Breast epithelium (tissue), 4 donors: ENCODE results near the gene CCBE1. TPM values are rescaled to one million over a fixed set of nuclear protein-coding genes. Genes with fewer than 3 reads are reported as not detected.
A peak's percentile ranks its signal among the peaks of the same experiment; 100 is the strongest.

Experiments
- DNase-seq, 2 donors: peaks; one replicate each; pipeline ENCODE4 v3.0.0-alpha.2; 2019; ENCODE audit warnings: low spot score in 2 of 2
- H3K27ac ChIP-seq, 2 donors: fragments of 200-600 bp; sonication (generic) in 1 of 2; one replicate each; pipeline ENCODE4 v1.5.1; 2016 to 2019; ENCODE audit warnings: mild to moderate bottlenecking in 1 of 2
- H3K27me3 ChIP-seq, 2 donors: fragments of 200-600 bp; sonication (generic) in 1 of 2; one replicate each; pipeline versions ENCODE4 v1.5.1 to v1.6.0; 2017 to 2019; ENCODE audit warnings: control low read depth in 1 of 2, mild to moderate bottlenecking in 1 of 2
- H3K36me3 ChIP-seq: fragments of 200-600 bp; one replicate; pipeline ENCODE4 v1.5.1; 2019
- H3K4me1 ChIP-seq, 2 donors: fragments of 200-600 bp; sonication (generic); one replicate each; pipeline ENCODE4 v1.5.1; 2016 to 2019; ENCODE audit warnings: control low read depth in 1 of 2
- H3K4me3 ChIP-seq, 3 donors: fragments of 200-600 bp; sonication (generic); 1 replicate in 2 of 3; 2 replicates in 1 of 3; pipeline ENCODE4 v1.5.1; 2016 to 2019; ENCODE audit warnings: mild to moderate bottlenecking in 3 of 3, moderate library complexity in 2 of 3
- H3K9me3 ChIP-seq, 2 donors: fragments of 200-600 bp; sonication (generic) in 1 of 2; one replicate each; pipeline ENCODE4 v1.5.1; 2016 to 2019; ENCODE audit warnings: control low read depth in 1 of 2
- CTCF ChIP-seq, 3 donors: fragments of 450-650 bp; IDR thresholded peaks; one replicate each; pipeline ENCODE4 v1.5.1; 2016 to 2017; ENCODE audit warnings: antibody characterized with exemption in 3 of 3, mild to moderate bottlenecking in 3 of 3, moderate library complexity in 3 of 3
- POLR2A ChIP-seq: fragments of 450-650 bp; IDR thresholded peaks from one replicate; pipeline ENCODE4 v1.6.1; 2016; ENCODE audit warnings: antibody characterized with exemption, mild to moderate bottlenecking, moderate library complexity
- POLR2AphosphoS5 ChIP-seq, 3 donors: sonication (generic); formaldehyde crosslinking; IDR thresholded peaks; one replicate each; pipeline ENCODE4 v1.6.1; 2017; ENCODE audit warnings: antibody characterized with exemption in 3 of 3
- intact Hi-C: fragments of 100-400 bp; cut with DNase I; formaldehyde crosslinking; loops from one replicate; pipeline ENCODE4 v1.15.1; 2023; ENCODE audit warnings: low total_unique reads
- total RNA-seq, 3 donors: library from RNA; depleted of rRNA; stranded (reverse); fragments of >200 nt; gene quantifications; one replicate each; pipeline ENCODE4 v1.1.0, GENCODE V29; 2016

Gene CCBE1
- total RNA-seq, 3 donors from 2014 or later = 3.5 to 4.9 (median 4.0) TPM

- DNase-seq = no peak
- Histone ChIP-seq H3K4me1 (no peaks in the 10 kb centered on the region), H3K36me3 (no peaks in the 10 kb centered on the region), H3K9me3 (no peaks in the 10 kb centered on the region), H3K4me3 (no peak overlapping the region), H3K27me3 (no peaks in the 10 kb centered on the region), H3K27ac (no peak overlapping the region)
- intact Hi-C loops = loop anchor here (1.0 kb wide), 1 partner anchor 26 kb away; no protein-coding TSS in a partner anchor
- TF ChIP-seq CTCF (IDR thresholded peaks at IDR 0.05) (no peak), POLR2A (no peak), POLR2AphosphoS5 (IDR thresholded peaks at IDR 0.05) (no peak)
These were observed 24.0 kb upstream of the CCBE1 start for GRCh38 chr18:59721211-59721610.

GRCh38 chr18:59719544-59720181 is 22.4 kb upstream of the CCBE1 start:
- H3K36me3 ChIP-seq = no peaks in the 10 kb centered on the region
- H3K27ac ChIP-seq = no peak overlapping the region
- no peaks in the 10 kb centered on the region for H3K9me3 ChIP-seq
- H3K4me1 ChIP-seq = no peaks in the 10 kb centered on the region
- H3K27me3 ChIP-seq = no peaks in the 10 kb centered on the region
- TF ChIP-seq CTCF (IDR thresholded peaks at IDR 0.05) (no peak), POLR2AphosphoS5 (IDR thresholded peaks at IDR 0.05) (no peak), POLR2A (no peak)
- no peak for DNase-seq
- intact Hi-C loops = no loop called here
- no peak overlapping the region for H3K4me3 ChIP-seq

- Histone ChIP-seq H3K4me3 (no peak overlapping the region), H3K36me3 (no peaks in the 10 kb centered on the region), H3K27me3 (no peaks in the 10 kb centered on the region), H3K4me1 (no peaks in the 10 kb centered on the region), H3K27ac (peak overlapping the region in 1 of 2 donors; percentile 43), H3K9me3 (no peaks in the 10 kb centered on the region)
- intact Hi-C loops = no loop called here
- DNase-seq = no peak
- TF ChIP-seq POLR2AphosphoS5 (IDR thresholded peaks at IDR 0.05) (no peak), POLR2A (no peak), CTCF (IDR thresholded peaks at IDR 0.05) (no peak)
These were observed 21.4 kb upstream of the CCBE1 start for GRCh38 chr18:59718464-59719157.

GRCh38 chr18:59718108-59718463 is 20.9 kb upstream of the CCBE1 start:
- H3K27ac ChIP-seq = no peak overlapping the region
- H3K36me3 ChIP-seq = no peaks in the 10 kb centered on the region
- no peaks in the 10 kb centered on the region for H3K9me3 ChIP-seq
- no peak overlapping the region for H3K4me3 ChIP-seq
- H3K27me3 ChIP-seq = no peaks in the 10 kb centered on the region
- TF ChIP-seq CTCF (IDR thresholded peaks at IDR 0.05) = no peak
- no peak for TF ChIP-seq POLR2A
- no peak for TF ChIP-seq POLR2AphosphoS5 (IDR thresholded peaks at IDR 0.05)
- no peaks in the 10 kb centered on the region for H3K4me1 ChIP-seq
- no peak for DNase-seq
- intact Hi-C loops = no loop called here

GRCh38 chr18:59717291-59717690 is 20.1 kb upstream of the CCBE1 start:
- no peak for DNase-seq
- intact Hi-C loops = no loop called here
- TF ChIP-seq CTCF (IDR thresholded peaks at IDR 0.05) = no peak
- TF ChIP-seq POLR2A = no peak
- no peaks in the 10 kb centered on the region for H3K4me1 ChIP-seq
- no peak overlapping the region for H3K27ac ChIP-seq
- no peaks in the 10 kb centered on the region for H3K9me3 ChIP-seq
- no peaks in the 10 kb centered on the region for H3K27me3 ChIP-seq
- H3K36me3 ChIP-seq = no peaks in the 10 kb centered on the region
- H3K4me3 ChIP-seq = no peak overlapping the region
